HG03060 (cell line): ENCODE data around the gene SLAMF6.

Experiments
- ATAC-seq: cut with Tn5 transposase; IDR thresholded peaks from one replicate; pipeline ENCODE4 v1.9.1; 2021; ENCODE audit warnings: low read depth, moderate number of reproducible peaks; ENCODE audit not compliant: unreplicated experiment

Gene SLAMF6

GRCh38 chr1:160437432-160438316, 85.4 kb downstream of the SLAMF6 start:
- ATAC-seq, result peak; percentile 59

- no peak for ATAC-seq
These were observed 86.1 kb downstream of the SLAMF6 start for GRCh38 chr1:160436966-160437365.
